HG03097 (cell line): ENCODE measurements around the gene SMYD3.

Experiments used
- ATAC-seq: cut with Tn5 transposase; IDR thresholded peaks from one replicate; pipeline ENCODE4 v1.9.1; 2021; ENCODE audit not compliant: unreplicated experiment, low FRiP score

The SMYD3 gene

GRCh38 chr1:246122071-246122470 lies 385.0 kb downstream of the SMYD3 start:
- no peak for ATAC-seq

DNA sequence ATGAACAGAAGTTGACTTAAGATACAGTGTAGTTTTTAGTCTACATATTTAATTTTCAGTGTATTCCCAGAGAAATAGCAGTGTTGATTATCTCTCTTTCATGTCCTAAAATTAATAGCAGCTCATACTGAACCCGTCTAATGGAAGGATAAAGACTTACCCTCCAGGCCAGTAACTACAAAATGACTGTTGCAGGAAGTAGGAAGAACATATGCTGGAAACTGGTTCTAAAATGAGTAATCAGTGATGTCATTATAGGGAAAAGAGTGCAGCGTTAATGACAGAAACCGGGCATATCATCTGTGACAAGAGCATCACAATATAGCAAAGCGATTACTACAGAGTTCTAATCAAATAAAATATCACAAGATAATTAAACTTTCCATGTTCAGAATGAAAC lies 385.5 kb downstream of the SMYD3 start:
- no peak for ATAC-seq

DNA sequence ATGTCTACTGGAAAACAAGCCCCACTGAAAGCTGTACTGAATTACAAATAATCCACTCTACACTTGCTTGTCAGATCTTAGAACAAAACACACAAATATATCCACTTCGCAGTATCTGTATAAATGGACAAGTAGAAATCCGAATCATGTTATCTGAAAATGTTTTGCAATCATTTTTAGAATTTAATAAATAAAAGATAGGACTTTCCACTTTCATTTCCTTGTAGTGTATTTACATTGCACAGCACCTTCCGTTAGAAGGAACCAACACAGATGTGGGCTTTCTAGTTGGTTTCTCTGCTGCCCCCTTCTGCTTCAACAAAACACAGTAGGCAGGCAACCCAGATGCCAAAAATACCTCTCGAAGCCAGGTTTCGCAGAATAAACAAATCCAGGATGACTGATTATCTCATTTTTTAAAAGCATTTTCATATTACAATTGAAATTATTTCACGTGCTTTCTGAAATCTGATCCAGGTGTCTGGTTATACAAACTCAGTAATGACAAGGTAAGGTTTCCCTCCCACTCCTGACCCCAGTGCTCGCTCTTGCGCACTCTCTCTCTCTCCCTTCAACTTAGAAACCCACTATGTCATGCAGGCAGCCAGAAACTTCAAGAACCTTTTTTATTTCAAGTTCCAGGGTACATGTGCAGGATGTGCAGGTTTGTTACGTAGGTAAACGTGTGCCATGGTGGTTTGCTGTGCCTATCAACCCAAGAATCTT lies 389.9 kb downstream of the SMYD3 start:
- peak; percentile 88 for ATAC-seq

- ATAC-seq, result no peak
Observed at GRCh38 chr1:246114369-246114768, 392.7 kb downstream of the SMYD3 start.

GRCh38 chr1:246113555-246114095 lies 393.5 kb downstream of the SMYD3 start:
- no peak for ATAC-seq

GRCh38 chr1:246111570-246111969 lies 395.5 kb downstream of the SMYD3 start:
- no peak for ATAC-seq

DNA sequence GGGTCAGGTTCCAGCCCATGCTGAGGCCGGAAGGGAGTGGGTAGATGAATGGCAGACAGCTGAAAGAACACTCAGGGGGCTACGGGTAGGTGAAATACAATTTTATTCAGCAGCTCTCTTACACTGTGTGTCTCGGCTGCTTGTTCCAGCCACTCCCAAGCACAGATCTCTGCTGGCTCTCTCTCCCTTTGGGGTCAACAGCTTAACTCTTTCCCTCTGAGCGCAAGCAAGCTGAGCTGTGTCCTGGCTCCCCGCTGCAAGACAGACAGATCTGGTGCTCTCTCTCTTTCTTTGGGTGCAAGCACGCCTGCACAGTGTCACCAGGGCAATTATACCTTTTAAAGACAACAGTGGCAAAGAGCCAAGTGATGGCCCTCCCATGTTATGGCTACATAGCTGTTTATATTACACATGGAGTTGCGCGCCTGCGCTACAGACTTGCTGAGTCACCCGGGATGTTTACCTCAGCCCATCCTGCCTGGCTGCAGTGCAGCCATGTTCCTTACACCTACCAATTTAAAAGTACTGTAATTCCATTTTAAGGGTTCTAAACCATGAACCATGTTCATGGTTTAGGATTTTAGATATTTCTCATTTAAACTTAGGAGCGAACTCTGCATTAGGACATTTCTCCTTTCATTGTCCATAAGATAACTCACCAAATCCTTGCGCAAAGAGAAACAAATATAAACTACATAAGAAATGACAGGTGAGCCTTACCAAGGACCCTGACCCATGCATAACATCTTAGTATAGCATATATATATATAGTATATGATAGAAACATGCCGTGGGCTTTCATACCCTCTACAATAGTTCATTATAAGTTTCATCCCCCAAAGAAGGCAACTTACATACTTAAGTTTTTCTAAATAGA lies 396.5 kb downstream of the SMYD3 start:
- ATAC-seq, result no peak

DNA sequence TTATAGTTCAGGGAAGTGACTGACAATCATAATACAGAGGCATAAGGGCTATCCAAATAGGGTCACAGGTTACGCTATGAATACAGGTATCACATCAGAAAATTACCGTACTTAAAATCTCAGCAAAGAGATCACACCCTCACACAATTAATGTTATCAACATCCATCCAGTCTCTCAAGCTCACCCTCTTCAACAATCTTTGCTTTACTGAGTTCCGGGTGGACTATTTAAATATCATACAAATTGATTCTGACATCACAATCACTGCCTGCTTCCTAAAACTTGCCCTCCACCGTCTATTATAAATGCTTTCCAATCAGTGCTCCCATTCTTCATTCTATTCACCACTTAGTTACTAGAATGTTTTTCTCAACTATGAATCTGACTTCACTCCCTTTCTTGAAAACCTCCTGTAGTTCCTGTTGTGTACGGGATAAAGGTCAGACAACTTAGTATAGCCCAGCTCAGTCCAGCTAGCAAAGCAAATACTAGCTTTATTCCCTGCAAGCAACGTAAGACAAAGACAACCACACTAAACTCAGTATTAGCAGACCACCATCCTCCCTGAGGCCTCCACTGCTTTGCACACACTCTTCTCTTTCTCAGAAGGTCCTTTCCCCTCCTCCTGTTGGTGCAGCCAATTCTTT lies 398.7 kb downstream of the SMYD3 start:
- no peak for ATAC-seq

DNA sequence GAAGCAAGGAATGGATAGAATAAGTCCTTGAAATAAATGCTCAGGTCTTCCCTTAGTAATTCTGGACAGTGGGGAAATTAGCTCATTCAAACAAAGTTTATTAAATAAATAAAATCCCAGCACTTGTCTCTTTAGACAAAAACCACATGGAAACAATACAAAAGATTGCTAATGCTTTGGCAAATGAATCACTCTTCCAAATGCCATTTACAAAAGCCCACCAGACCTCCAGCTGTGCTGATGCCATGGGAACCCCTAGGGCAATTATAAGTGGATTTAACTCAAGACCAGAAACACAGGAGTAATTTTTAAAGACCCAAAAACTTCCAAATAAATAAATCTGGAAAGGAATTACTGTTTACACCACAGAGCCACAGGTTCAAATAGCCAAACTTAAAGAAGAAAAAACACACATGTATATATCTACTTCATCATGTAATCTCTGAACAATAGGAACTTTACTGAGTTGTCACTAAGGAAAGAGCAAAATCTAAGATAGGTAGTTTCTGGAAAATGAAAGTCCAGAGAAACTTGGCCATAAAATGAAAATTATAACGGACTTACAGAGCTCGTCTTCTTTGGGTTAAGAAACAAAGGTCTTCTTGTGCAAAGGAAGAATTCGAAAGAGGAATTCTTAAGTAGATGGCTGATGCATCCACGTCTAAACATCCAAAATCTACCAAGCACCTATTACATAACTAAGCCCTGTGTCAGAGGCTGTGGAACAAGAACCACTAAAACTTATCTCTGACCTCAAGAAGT lies 399.4 kb downstream of the SMYD3 start:
- no peak for ATAC-seq

DNA sequence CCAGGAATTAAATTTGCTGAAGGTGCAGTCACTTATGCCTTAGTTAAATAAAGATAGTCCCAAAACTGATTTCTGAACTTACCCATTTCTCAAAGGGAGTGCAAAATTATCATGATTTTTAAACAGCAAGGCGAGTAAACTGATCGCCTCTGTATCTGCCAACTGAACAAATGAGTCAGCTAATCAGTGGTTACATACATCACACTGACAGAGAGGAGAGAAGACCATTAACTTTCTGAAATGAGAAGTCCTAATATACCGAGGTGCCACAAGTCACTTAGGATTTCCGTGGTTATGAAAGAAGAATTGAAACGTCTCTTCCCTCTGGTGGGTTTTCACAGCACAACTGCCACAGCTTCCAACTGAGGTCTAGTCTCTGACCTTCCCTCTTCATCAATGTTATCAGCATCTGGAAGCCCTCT lies 400.7 kb downstream of the SMYD3 start:
- peak; percentile 75 for ATAC-seq

DNA sequence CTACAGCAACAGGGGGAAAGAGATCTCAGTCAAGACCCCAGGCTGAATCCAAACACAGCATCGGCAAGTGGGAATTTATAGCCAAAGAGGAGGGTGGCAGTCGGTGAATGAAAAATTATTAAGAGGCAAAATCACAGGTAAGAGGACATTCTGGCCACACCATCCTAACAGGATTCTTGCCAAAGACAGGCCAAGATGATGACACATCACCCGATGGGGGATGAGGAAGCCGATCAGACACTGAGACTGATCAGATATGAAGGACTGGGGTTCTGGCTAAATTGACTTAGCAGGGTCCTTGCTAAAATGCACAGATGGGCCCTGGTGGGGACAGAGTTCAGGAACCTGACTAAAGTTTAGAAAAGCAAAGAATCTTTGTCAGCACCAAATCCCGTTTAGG lies 402.2 kb downstream of the SMYD3 start:
- ATAC-seq, result no peak

GRCh38 chr1:246099570-246099969 lies 407.5 kb downstream of the SMYD3 start:
- ATAC-seq, result no peak

- no peak for ATAC-seq
Observed at GRCh38 chr1:246096356-246096755, 410.7 kb downstream of the SMYD3 start.

DNA sequence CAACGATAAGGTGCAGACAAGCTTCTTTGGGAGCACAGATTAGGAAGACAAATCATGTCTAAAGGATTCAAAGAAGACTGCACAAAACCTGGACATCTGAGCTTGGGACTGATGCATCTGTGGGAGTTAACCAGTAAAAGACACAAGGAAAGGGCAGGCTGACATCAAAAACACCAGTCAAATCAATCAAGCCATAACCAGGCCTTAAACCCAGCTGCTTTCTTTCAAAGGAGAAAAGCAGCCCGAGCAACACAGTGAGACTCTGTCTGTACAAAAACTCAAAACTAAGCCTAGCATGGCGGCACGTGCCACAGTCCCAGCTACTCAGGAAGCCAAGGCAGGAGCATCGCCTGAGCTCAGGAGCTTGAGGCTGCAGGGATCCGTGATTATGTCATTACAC lies 411.6 kb downstream of the SMYD3 start:
- no peak for ATAC-seq

- no peak for ATAC-seq
Observed at GRCh38 chr1:246093230-246093629, 413.8 kb downstream of the SMYD3 start.

GRCh38 chr1:246092136-246092535 lies 414.9 kb downstream of the SMYD3 start:
- ATAC-seq, result no peak

- ATAC-seq, result no peak
Observed at GRCh38 chr1:246091477-246091876, 415.6 kb downstream of the SMYD3 start.

DNA sequence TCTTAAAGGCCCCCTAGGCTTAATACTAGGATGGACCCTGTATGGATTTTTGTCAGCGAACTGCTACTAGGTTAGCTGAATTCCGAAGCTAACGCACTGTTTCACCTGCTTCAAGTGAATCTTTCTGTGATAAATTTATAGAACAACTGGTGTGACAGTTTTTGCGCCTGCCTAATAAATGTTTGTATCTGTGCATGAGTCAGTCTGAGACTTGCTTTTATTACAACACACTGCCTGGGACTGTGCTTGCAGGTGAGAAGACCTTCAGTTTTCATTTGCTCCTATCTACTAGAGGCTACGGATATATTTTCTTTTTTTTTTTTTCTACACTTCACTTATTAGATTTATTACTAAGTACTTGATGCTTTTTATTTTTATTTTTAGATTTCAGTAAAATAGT lies 420.9 kb downstream of the SMYD3 start:
- no peak for ATAC-seq

DNA sequence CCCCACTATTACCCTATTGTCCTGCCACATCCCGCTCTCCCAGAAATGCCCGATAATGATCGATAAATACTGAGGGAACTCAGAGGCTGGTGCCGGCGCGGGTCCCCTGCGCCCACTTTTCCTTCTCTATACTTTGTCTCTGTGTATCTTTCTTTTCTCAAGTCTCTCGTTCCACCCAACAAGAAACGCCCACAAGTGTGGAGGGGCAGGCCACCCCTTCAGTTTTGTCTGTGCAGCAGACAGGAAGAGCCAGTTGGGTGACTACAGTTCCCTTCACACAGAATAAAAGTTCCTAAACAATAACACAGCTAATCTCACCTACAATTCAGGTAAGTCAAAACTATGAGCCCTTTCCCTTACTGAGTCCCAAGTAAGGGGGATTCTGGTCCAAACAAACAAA lies 423.7 kb downstream of the SMYD3 start:
- ATAC-seq, result no peak

GRCh38 chr1:246081856-246082668 lies 425.0 kb downstream of the SMYD3 start:
- ATAC-seq, result no peak
